ENCODE data around the gene SYT12.
A peak's percentile ranks its signal among the peaks of the same experiment; 100 is the strongest.

SYT12 gene

GRCh38 chr11:67014343-67014742 lies 8.6 kb upstream of the SYT12 start:
- H3K9me3 ChIP-seq (ENCODE audit: severe bottlenecking): no peaks in the 10 kb centered on the region
- H3K4me3 ChIP-seq (ENCODE audit: low read depth, low read length): no peak overlapping the region
- no peak for DNase-seq
- no peaks in the 10 kb centered on the region for H3K36me3 ChIP-seq
- H3K27me3 ChIP-seq (ENCODE audit: insufficient read depth, low read depth, severe bottlenecking): no peaks in the 10 kb centered on the region
- TF ChIP-seq CTCF (IDR thresholded peaks at IDR 0.05; ENCODE audit: low read depth, low read length): no peak
- no peak overlapping the region for H3K27ac ChIP-seq

GRCh38 chr11:67015048-67015447 lies 7.9 kb upstream of the SYT12 start:
- TF ChIP-seq CTCF (IDR thresholded peaks at IDR 0.05; ENCODE audit: low read depth, low read length): no peak
- Histone ChIP-seq H3K4me3 (ENCODE audit: low read depth, low read length) (no peak overlapping the region), H3K27me3 (ENCODE audit: insufficient read depth, low read depth, severe bottlenecking) (no peaks in the 10 kb centered on the region), H3K9me3 (ENCODE audit: severe bottlenecking) (no peaks in the 10 kb centered on the region), H3K27ac (no peak overlapping the region), H3K36me3 (no peaks in the 10 kb centered on the region)
- no peak for DNase-seq

GRCh38 chr11:67016550-67016949 lies 6.4 kb upstream of the SYT12 start:
- H3K9me3 ChIP-seq (ENCODE audit: severe bottlenecking): no peaks in the 10 kb centered on the region
- no peaks in the 10 kb centered on the region for H3K36me3 ChIP-seq
- no peak for TF ChIP-seq CTCF (IDR thresholded peaks at IDR 0.05; ENCODE audit: low read depth, low read length)
- H3K4me3 ChIP-seq (ENCODE audit: low read depth, low read length): no peak overlapping the region
- H3K27ac ChIP-seq: no peak overlapping the region
- no peak for DNase-seq
- no peaks in the 10 kb centered on the region for H3K27me3 ChIP-seq (ENCODE audit: insufficient read depth, low read depth, severe bottlenecking)

GRCh38 chr11:67020949-67021348 lies 2.0 kb upstream of the SYT12 start:
- no peak for TF ChIP-seq CTCF (IDR thresholded peaks at IDR 0.05; ENCODE audit: low read depth, low read length)
- no peak for DNase-seq
- Histone ChIP-seq H3K36me3 (no peaks in the 10 kb centered on the region), H3K9me3 (ENCODE audit: severe bottlenecking) (no peaks in the 10 kb centered on the region), H3K27ac (no peak overlapping the region), H3K4me3 (ENCODE audit: low read depth, low read length) (no peak overlapping the region), H3K27me3 (ENCODE audit: insufficient read depth, low read depth, severe bottlenecking) (peaks cover 22% of the 10 kb centered on the region)

GRCh38 chr11:67022341-67022933 lies 497 bp upstream of the SYT12 start:
- Histone ChIP-seq H3K27ac (no peak overlapping the region), H3K36me3 (no peaks in the 10 kb centered on the region), H3K27me3 (ENCODE audit: insufficient read depth, low read depth, severe bottlenecking) (peaks cover 22% of the 10 kb centered on the region), H3K4me3 (ENCODE audit: low read depth, low read length) (peak overlapping the region; percentile 17), H3K9me3 (ENCODE audit: severe bottlenecking) (no peaks in the 10 kb centered on the region)
- no peak for DNase-seq
- TF ChIP-seq CTCF (IDR thresholded peaks at IDR 0.05; ENCODE audit: low read depth, low read length): no peak

GRCh38 chr11:67023957-67024353 lies 1.0 kb downstream of the SYT12 start:
- no peak for DNase-seq
- Histone ChIP-seq H3K27me3 (ENCODE audit: insufficient read depth, low read depth, severe bottlenecking) (peaks cover 22% of the 10 kb centered on the region), H3K36me3 (no peaks in the 10 kb centered on the region), H3K27ac (no peak overlapping the region), H3K9me3 (ENCODE audit: severe bottlenecking) (no peaks in the 10 kb centered on the region), H3K4me3 (ENCODE audit: low read depth, low read length) (no peak overlapping the region; the same call in 1 of the 2 replicates)
- no peak for TF ChIP-seq CTCF (IDR thresholded peaks at IDR 0.05; ENCODE audit: low read depth, low read length)

Data from WERI-Rb-1 (cell line).